Limb (tissue), 2 donors: Measurements from ENCODE around the gene CNTNAP5.

Experiments used
- DNase-seq, 2 donors: peaks; one replicate each; pipeline ENCODE4 v3.0.0-alpha.2; 2016; ENCODE audit errors: extremely low spot score in 2 of 2

The CNTNAP5 gene

DNA sequence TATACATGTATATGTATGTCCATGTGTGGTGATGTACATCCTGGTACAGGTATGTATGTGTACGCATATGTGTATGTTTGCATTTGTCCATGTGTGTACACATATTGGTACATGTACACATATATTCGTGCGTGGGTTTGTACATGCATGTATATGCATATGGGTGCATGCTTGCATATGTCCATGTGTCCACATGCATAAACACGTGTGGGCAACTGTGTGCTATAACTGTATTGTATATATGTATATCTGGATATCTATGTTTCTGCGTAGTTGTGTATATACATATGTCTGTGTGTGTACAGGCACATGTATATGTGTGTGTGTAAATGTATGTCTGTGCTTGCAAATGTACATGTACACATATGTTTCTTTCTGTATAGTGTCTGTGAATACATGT lies 858.5 kb downstream of the CNTNAP5 start:
- DNase-seq, result no peak

DNA sequence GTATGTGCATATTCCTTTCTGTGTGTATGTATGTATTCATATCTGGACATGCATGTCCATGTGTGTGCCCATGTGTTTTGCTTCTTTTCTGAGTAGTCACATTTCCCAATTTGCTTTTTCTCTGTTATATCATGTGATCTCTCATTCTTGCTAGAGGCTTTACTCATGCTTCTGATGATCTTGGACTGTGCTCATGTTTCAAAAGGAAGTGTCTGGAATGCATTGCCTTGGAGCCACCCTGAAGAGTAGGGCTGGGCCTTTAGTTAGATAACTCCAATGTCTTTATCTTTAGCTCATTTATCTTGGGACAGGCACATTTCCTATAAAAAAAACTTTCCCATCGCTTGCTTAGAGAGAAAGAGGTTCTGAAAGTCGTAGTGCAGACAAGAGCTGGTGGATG lies 859.2 kb downstream of the CNTNAP5 start:
- DNase-seq, result no peak

DNA sequence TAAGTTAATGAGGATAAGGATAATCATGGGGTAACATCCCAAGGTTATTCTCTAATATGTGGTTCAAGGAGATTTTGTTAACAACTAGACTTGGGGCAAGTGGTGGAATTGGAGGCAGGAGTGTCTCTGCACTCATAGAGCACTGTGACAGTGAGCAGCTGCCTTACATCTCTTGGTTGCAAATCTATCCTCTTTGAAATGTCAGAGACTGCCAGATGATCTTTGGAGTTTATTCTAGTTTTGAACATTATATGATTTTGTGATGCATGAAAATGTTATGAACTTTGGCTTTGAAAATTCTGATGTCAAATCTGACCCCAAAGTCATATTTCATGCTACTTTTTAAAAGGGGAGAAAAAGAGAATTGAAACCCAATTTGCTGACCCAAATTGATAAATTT lies 861.1 kb downstream of the CNTNAP5 start:
- no peak for DNase-seq

DNA sequence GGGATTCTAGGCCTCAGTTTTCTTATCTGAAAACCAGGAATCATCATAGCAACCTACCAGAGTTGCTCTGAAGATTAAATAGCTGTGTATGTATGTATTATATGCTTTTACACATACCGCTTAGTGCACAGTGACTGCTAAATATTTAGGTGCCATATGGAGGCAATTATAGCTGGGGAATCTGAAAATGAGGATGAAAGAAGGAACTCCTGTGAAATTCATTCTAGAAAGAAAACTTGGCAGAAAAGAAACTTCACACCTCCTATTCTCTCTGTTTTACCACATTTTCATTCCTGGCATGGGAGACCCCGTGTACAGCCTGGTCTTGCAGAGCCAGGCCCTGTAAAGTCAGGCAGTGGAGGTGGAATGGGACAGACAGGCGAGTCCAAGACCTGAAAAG lies 862.4 kb downstream of the CNTNAP5 start:
- DNase-seq, result no peak

DNA sequence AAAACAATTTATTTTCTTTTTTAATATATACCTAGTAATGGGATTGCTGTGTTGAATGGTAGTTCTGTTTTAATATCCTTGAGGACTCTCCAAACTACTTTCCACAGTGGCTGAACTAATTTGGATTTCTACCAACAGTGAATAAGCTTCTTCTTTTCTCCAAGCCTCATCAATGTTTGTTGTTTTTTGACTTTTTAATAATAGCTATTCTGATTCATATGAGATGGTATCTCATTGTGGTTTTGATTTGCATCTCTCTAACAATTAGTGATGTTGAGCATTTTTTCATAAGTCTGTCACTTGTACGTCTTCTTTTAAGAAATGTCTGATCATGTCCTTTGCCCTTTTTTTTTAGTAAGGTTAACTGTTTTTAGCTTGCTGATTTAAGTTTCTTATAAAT lies 863.3 kb downstream of the CNTNAP5 start:
- DNase-seq, result no peak

GRCh38 chr2:124894199-124894598 lies 869.1 kb downstream of the CNTNAP5 start:
- no peak for DNase-seq

GRCh38 chr2:124898827-124899226 lies 873.7 kb downstream of the CNTNAP5 start:
- no peak for DNase-seq

GRCh38 chr2:124908411-124908810 lies 883.3 kb downstream of the CNTNAP5 start:
- DNase-seq, result no peak

- DNase-seq, result no peak
Measured at GRCh38 chr2:124911560-124911959, 886.5 kb downstream of the CNTNAP5 start.

- no peak for DNase-seq
Measured at GRCh38 chr2:124913868-124914267, 888.8 kb downstream of the CNTNAP5 start.

GRCh38 chr2:124915567-124915966 lies 890.5 kb downstream of the CNTNAP5 start:
- no peak for DNase-seq

GRCh38 chr2:124919296-124919695 lies 894.2 kb downstream of the CNTNAP5 start:
- DNase-seq, result no peak

GRCh38 chr2:124920448-124920847 lies 895.4 kb downstream of the CNTNAP5 start:
- no peak for DNase-seq

GRCh38 chr2:124921191-124921590 lies 896.1 kb downstream of the CNTNAP5 start:
- DNase-seq, result no peak

GRCh38 chr2:124923097-124923496 lies 898.0 kb downstream of the CNTNAP5 start:
- DNase-seq, result no peak

- no peak for DNase-seq
Measured at GRCh38 chr2:124933883-124934282, 908.8 kb downstream of the CNTNAP5 start.

DNA sequence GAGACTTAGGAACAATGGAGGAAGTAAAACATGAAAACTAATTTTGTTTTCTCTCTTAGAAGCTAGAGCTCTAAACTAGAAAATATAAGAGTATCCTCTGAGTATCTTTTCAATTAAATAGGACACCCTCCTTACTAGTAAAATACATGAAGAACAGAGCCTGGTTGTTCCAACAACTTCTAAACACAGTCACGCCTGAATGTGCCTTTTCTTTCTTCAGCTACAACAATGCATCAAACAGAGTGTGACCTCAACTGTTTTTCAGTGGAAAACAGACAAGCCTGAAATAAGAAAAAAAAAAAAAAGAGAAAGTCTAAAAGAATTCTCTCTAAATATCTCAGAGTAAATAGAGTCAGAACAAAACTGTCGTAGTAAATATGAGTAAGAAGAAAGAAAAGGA lies 928.8 kb downstream of the CNTNAP5 start:
- no peak for DNase-seq

GRCh38 chr2:124959581-124959980 lies 934.5 kb downstream of the CNTNAP5 start:
- no peak for DNase-seq

- DNase-seq, result no peak
Measured at GRCh38 chr2:124961132-124961531, 936.0 kb downstream of the CNTNAP5 start.
